Stomach (tissue), 4 donors: ENCODE results near the gene COA5.

ENCODE experiments used
- POLR2A ChIP-seq, 4 donors: fragments of 450-650 bp; IDR thresholded peaks; one replicate each; pipeline ENCODE4 v1.6.1; 2016; ENCODE audit warnings: antibody characterized with exemption in 4 of 4, control low read depth in 2 of 4, mild to moderate bottlenecking in 1 of 4, moderate library complexity in 1 of 4
- POLR2AphosphoS5 ChIP-seq, 3 donors: sonication (generic); formaldehyde crosslinking; IDR thresholded peaks; one replicate each; pipeline ENCODE4 v1.6.1; 2016; ENCODE audit warnings: antibody characterized with exemption in 3 of 3
- TF ChIP-seq, protein P1 (sequence below), 7 experiments: fragments of 450-650 bp in 4 of 7; fragments of 200-600 bp in 3 of 7; sonication (generic) in 3 of 7; IDR thresholded peaks; one replicate each; pipeline ENCODE4 v1.5.1; 2016 to 2019; ENCODE audit warnings: antibody characterized with exemption in 7 of 7, control low read depth in 2 of 7, mild to moderate bottlenecking in 1 of 7

GRCh38 chr2:98573426-98573825, 34.9 kb downstream of the COA5 start:
- TF ChIP-seq, protein P1, sequence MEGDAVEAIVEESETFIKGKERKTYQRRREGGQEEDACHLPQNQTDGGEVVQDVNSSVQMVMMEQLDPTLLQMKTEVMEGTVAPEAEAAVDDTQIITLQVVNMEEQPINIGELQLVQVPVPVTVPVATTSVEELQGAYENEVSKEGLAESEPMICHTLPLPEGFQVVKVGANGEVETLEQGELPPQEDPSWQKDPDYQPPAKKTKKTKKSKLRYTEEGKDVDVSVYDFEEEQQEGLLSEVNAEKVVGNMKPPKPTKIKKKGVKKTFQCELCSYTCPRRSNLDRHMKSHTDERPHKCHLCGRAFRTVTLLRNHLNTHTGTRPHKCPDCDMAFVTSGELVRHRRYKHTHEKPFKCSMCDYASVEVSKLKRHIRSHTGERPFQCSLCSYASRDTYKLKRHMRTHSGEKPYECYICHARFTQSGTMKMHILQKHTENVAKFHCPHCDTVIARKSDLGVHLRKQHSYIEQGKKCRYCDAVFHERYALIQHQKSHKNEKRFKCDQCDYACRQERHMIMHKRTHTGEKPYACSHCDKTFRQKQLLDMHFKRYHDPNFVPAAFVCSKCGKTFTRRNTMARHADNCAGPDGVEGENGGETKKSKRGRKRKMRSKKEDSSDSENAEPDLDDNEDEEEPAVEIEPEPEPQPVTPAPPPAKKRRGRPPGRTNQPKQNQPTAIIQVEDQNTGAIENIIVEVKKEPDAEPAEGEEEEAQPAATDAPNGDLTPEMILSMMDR (IDR thresholded peaks at IDR 0.05): no peak
- TF ChIP-seq POLR2AphosphoS5 (IDR thresholded peaks at IDR 0.05): no peak
- TF ChIP-seq POLR2A (IDR thresholded peaks at IDR 0.05): no peak
